ENCODE results near the gene PEAK3. TPM values are rescaled to one million over a fixed set of nuclear protein-coding genes. Genes with fewer than 3 reads are reported as not detected.

PEAK3 gene
- total and polyA plus RNA-seq, 9 of the 15 experiments (the other 6 are each of a cell fraction or from before 2014, with no cell fraction given): 0.07 to 0.40 TPM; not detected in 7

GRCh38 chr19:2270157-2270422 lies 11.9 kb downstream of the PEAK3 start (continued):
- TF ChIP-seq CHD1 (IDR thresholded peaks at IDR 0.05; ENCODE audit: low read length) (peak; percentile 78), HNRNPL (IDR thresholded peaks at IDR 0.05; ENCODE audit: low read depth, low read length) (0 out of 2 replicates have a peak, but pooled peaks have one; percentile 42), PCBP2 (IDR thresholded peaks at IDR 0.05; ENCODE audit: low read depth, low read length, poor library complexity, severe bottlenecking) (no peak), ZBTB7A (IDR thresholded peaks at IDR 0.05; ENCODE audit: borderline replicate concordance, control insufficient read depth, low read depth, low read length) (peak; percentile 38; the same call in 1 of the 2 replicates), TCF3 (CRISPR knock-in tag; IDR thresholded peaks at IDR 0.05) (no peak), NCOR1 (IDR thresholded peaks at IDR 0.05) (no peak), RBFOX2 (IDR thresholded peaks at IDR 0.05; ENCODE audit: low read depth, low read length) (no peak), NFE2 (IDR thresholded peaks at IDR 0.05; ENCODE audit: low read depth) (peak; percentile 43; the same call in 1 of the 2 replicates), C11orf30 (IDR thresholded peaks at IDR 0.05; ENCODE audit: low read depth) (peak; percentile 52), ZNF77 (CRISPR knock-in tag; IDR thresholded peaks at IDR 0.05) (no peak), U2AF1 (optimal IDR thresholded peaks at IDR 0.05; ENCODE audit: low read depth, low read length) (no peak), LARP7 (IDR thresholded peaks at IDR 0.05) (no peak; the same call in 1 of the 2 replicates), ZBTB11 (CRISPR knock-in tag; IDR thresholded peaks at IDR 0.05) (no peak)
- TF ChIP-seq, protein P1, sequence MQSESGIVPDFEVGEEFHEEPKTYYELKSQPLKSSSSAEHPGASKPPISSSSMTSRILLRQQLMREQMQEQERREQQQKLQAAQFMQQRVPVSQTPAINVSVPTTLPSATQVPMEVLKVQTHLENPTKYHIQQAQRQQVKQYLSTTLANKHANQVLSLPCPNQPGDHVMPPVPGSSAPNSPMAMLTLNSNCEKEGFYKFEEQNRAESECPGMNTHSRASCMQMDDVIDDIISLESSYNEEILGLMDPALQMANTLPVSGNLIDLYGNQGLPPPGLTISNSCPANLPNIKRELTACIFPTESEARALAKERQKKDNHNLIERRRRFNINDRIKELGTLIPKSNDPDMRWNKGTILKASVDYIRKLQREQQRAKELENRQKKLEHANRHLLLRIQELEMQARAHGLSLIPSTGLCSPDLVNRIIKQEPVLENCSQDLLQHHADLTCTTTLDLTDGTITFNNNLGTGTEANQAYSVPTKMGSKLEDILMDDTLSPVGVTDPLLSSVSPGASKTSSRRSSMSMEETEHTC (IDR thresholded peaks at IDR 0.05): no peak
- TF ChIP-seq, protein P2, sequence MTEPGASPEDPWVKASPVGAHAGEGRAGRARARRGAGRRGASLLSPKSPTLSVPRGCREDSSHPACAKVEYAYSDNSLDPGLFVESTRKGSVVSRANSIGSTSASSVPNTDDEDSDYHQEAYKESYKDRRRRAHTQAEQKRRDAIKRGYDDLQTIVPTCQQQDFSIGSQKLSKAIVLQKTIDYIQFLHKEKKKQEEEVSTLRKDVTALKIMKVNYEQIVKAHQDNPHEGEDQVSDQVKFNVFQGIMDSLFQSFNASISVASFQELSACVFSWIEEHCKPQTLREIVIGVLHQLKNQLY (CRISPR knock-in tag; conservative IDR thresholded peaks at IDR 0.05): no peak
- TF ChIP-seq, protein P3, sequence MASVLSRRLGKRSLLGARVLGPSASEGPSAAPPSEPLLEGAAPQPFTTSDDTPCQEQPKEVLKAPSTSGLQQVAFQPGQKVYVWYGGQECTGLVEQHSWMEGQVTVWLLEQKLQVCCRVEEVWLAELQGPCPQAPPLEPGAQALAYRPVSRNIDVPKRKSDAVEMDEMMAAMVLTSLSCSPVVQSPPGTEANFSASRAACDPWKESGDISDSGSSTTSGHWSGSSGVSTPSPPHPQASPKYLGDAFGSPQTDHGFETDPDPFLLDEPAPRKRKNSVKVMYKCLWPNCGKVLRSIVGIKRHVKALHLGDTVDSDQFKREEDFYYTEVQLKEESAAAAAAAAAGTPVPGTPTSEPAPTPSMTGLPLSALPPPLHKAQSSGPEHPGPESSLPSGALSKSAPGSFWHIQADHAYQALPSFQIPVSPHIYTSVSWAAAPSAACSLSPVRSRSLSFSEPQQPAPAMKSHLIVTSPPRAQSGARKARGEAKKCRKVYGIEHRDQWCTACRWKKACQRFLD (CRISPR knock-in tag; IDR thresholded peaks at IDR 0.05): no peak
- TF ChIP-seq, protein P4, sequence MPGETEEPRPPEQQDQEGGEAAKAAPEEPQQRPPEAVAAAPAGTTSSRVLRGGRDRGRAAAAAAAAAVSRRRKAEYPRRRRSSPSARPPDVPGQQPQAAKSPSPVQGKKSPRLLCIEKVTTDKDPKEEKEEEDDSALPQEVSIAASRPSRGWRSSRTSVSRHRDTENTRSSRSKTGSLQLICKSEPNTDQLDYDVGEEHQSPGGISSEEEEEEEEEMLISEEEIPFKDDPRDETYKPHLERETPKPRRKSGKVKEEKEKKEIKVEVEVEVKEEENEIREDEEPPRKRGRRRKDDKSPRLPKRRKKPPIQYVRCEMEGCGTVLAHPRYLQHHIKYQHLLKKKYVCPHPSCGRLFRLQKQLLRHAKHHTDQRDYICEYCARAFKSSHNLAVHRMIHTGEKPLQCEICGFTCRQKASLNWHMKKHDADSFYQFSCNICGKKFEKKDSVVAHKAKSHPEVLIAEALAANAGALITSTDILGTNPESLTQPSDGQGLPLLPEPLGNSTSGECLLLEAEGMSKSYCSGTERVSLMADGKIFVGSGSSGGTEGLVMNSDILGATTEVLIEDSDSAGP (CRISPR knock-in tag; IDR thresholded peaks at IDR 0.05): no peak
- TF ChIP-seq, protein P5, sequence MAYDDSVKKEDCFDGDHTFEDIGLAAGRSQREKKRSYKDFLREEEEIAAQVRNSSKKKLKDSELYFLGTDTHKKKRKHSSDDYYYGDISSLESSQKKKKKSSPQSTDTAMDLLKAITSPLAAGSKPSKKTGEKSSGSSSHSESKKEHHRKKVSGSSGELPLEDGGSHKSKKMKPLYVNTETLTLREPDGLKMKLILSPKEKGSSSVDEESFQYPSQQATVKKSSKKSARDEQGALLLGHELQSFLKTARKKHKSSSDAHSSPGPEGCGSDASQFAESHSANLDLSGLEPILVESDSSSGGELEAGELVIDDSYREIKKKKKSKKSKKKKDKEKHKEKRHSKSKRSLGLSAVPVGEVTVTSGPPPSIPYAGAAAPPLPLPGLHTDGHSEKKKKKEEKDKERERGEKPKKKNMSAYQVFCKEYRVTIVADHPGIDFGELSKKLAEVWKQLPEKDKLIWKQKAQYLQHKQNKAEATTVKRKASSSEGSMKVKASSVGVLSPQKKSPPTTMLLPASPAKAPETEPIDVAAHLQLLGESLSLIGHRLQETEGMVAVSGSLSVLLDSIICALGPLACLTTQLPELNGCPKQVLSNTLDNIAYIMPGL (CRISPR knock-in tag; IDR thresholded peaks at IDR 0.05): 0 out of 2 replicates have a peak, but pooled peaks have one; percentile 39
